Ovary (tissue), 9 donors: ENCODE data around the gene HSD17B3. TPM values are rescaled to one million over a fixed set of nuclear protein-coding genes. Genes with fewer than 3 reads are reported as not detected.

Source experiments
- DNase-seq, 5 donors: peaks; one replicate each; pipeline ENCODE4 v3.0.0-alpha.2; 2019 to 2020
- H3K27ac ChIP-seq, 2 donors: fragments of 200-600 bp; one replicate each; pipeline versions ENCODE4 v1.5.1 to v1.8.0; 2019 to 2022
- H3K27me3 ChIP-seq: fragments of 200-600 bp; one replicate; pipeline ENCODE4 v1.8.0; 2022
- H3K36me3 ChIP-seq: fragments of 200-600 bp; sonication (generic); one replicate; pipeline ENCODE4 v1.5.1; 2019
- H3K4me1 ChIP-seq: one replicate; pipeline ENCODE4 v1.8.1; 2013; ENCODE audit warnings: mild to moderate bottlenecking, moderate library complexity; ENCODE audit not compliant: insufficient read depth
- H3K4me3 ChIP-seq: fragments of 200-600 bp; sonication (generic); one replicate; pipeline ENCODE4 v1.5.1; 2017
- H3K9me3 ChIP-seq, 2 donors: fragments of 200-600 bp in 1 of 2; sonication (generic) in 1 of 2; one replicate each; pipeline versions ENCODE4 v1.5.1 to v1.8.1; 2013 to 2019; ENCODE audit warnings: mild to moderate bottlenecking in 1 of 2, moderate library complexity in 1 of 2
- CTCF ChIP-seq, 3 donors: fragments of 450-650 bp in 2 of 3; fragments of 200-600 bp in 1 of 3; IDR thresholded peaks; one replicate each; pipeline versions ENCODE4 v1.5.1 to v1.8.0; 2016 to 2022; ENCODE audit warnings: antibody characterized with exemption in 3 of 3, mild to moderate bottlenecking in 1 of 3
- EP300 ChIP-seq: sonication (generic); formaldehyde crosslinking; IDR thresholded peaks from one replicate; pipeline ENCODE4 v1.6.1; 2017; ENCODE audit warnings: antibody characterized with exemption
- POLR2A ChIP-seq: fragments of 450-650 bp; IDR thresholded peaks from one replicate; pipeline ENCODE4 v1.6.1; 2017; ENCODE audit warnings: antibody characterized with exemption, mild to moderate bottlenecking, moderate library complexity
- WGBS, 3 donors: extraction: QIAGEN DNeasy Blood & Tissue Kit in 1 of 3; methylation state at CpG; one replicate each; pipeline versions ENCODE4 v1.1.5 to v1.1.7; 2013 to 2017; 5-methylcytosine and 5-hydroxymethylcytosine counted together
- intact Hi-C, 4 donors: fragments of 100-400 bp; cut with DNase I; formaldehyde crosslinking; loops; one replicate each; pipeline versions ENCODE4 v1.11.0 to v1.15.1; 2022 to 2023
- polyA plus RNA-seq, 2 donors: library from polyadenylated mRNA; stranded (reverse); fragments of 200-250 nt in 1 of 2; fragments of 350-450 nt in 1 of 2; fragmentation: Illumina TruSeq in 1 of 2; extraction: RNeasy Lipid Tissue Mini Kit (QIAGEN cat#74804) in 1 of 2; gene quantifications; one replicate each; pipeline ENCODE4 v1.2.3, GENCODE V29; 2013 to 2014
- total RNA-seq, 7 donors: library from RNA; depleted of rRNA in 2 of 7; stranded (reverse); fragments of >200 nt in 2 of 7; fragmentation: NEBNext Ultra II Directional in 3 of 7; extraction: Animal tissue kit (Norgen Biotek cat#: 25700) in 3 of 7; gene quantifications; one replicate each; pipeline versions ENCODE4 v1.1.0 to v1.2.4, GENCODE V29; 2016 to 2023
- donor health status: DM: no; HTN: no; CAD: no; lungs with moderate emphysema.
- donor health status: DM: no; HTN: no; CAD: no.
- donor health status: Bipolar disorder and iron deficiency.
- donor health status: DM: yes; HTN: yes; CAD: no.
- donor health status: DM: no; HTN: no; CAD: no.
- donor health status: DM: yes; HTN: yes; CAD: no.

The HSD17B3 gene
- total and polyA plus RNA-seq, 9 donors: 0.51 to 2.0 (median 0.69) TPM; not detected in 2

GRCh38 chr9:96304230-96304629 is 2.3 kb upstream of the HSD17B3 start:
- TF ChIP-seq CTCF (IDR thresholded peaks at IDR 0.05) (no peak), EP300 (no peak), POLR2A (no peak)
- no peak for DNase-seq
- Histone ChIP-seq H3K4me3 (no peak overlapping the region), H3K4me1 (no peaks in the 10 kb centered on the region), H3K36me3 (no peaks in the 10 kb centered on the region), H3K9me3 (no peaks in the 10 kb centered on the region), H3K27me3 (no peaks in the 10 kb centered on the region), H3K27ac (no peak overlapping the region)
- intact Hi-C loops: no loop called here

DNA sequence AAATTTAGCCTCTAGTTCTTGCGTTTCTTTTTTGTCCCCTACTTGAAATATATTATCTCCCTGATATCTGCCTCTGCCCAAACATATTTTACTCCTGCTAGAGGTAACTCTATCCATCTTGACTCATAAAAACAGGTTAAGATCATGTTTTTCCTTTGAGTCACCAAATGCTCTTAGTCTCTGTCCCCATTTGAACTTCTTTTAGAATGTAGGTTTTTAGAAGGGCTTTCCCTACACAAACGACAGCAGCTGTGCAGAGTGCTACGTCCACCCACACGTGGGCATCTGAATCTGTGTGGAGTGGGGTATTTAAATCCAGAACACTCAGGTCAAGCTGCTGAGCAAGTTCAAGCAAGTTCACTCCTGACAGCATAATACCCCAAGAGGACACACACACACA is 2.2 kb downstream of the HSD17B3 start:
- 46 to 74% (median 58%) methylated on average over 4 of the region's 4 CpGs for WGBS, 3 donors
- TF ChIP-seq CTCF (IDR thresholded peaks at IDR 0.05) (no peak), EP300 (no peak), POLR2A (no peak)
- H3K4me3 ChIP-seq: no peak overlapping the region
- no peaks in the 10 kb centered on the region for H3K27me3 ChIP-seq
- no peaks in the 10 kb centered on the region for H3K4me1 ChIP-seq
- intact Hi-C loops: no loop called here
- no peak overlapping the region for H3K27ac ChIP-seq
- DNase-seq: no peak
- H3K36me3 ChIP-seq: no peaks in the 10 kb centered on the region
- no peaks in the 10 kb centered on the region for H3K9me3 ChIP-seq

- Histone ChIP-seq H3K4me1 (no peaks in the 10 kb centered on the region), H3K9me3 (no peaks in the 10 kb centered on the region), H3K27ac (no peak overlapping the region), H3K27me3 (no peaks in the 10 kb centered on the region), H3K36me3 (no peaks in the 10 kb centered on the region), H3K4me3 (no peak overlapping the region)
- no peak for DNase-seq
- 72 to 76% (median 75%) methylated on average over 3 of the region's 3 CpGs for WGBS, 3 donors
- TF ChIP-seq POLR2A: no peak
- TF ChIP-seq CTCF (IDR thresholded peaks at IDR 0.05): no peak
- TF ChIP-seq EP300: no peak
- intact Hi-C loops: no loop called here
Measured at GRCh38 chr9:96294159-96294545, 7.8 kb downstream of the HSD17B3 start.

GRCh38 chr9:96293498-96294158 is 8.3 kb downstream of the HSD17B3 start:
- WGBS, 3 donors: 61 to 80% (median 66%) methylated on average over 3 of the region's 3 CpGs
- H3K4me1 ChIP-seq: no peaks in the 10 kb centered on the region
- H3K36me3 ChIP-seq: no peaks in the 10 kb centered on the region
- no peak for DNase-seq
- H3K27me3 ChIP-seq: no peaks in the 10 kb centered on the region
- no peak for TF ChIP-seq CTCF (IDR thresholded peaks at IDR 0.05)
- no peak for TF ChIP-seq EP300
- no peak for TF ChIP-seq POLR2A
- H3K4me3 ChIP-seq: no peak overlapping the region
- no peaks in the 10 kb centered on the region for H3K9me3 ChIP-seq
- no peak overlapping the region for H3K27ac ChIP-seq
- intact Hi-C loops: no loop called here
